ENCODE data around the gene CHRNB4.
"Not testable (repeated sequence)": the region's sequence is repeated elsewhere in the genome, so short reads cannot be mapped to it uniquely, and the experiment has no call there.

CHRNB4 gene

DNA sequence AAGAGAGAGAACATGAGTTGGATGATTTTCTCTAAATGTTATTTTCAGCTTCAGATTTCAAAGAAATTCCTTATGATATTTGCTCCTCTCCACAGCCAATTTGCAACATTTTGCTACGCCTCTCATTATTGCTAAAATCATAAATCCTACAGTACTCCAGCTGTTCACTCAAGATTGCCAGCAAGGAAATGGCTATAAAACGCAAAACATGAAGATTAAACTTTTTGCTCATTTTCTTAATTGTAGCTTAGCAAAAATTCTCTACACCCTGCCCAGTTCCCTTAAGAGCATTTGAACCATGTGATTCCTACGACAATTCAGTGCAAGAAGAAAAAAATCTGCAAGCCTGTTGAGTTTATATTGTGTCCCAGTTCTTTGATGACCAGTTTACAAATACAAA, 27.0 kb downstream of the CHRNB4 start:
- no peak for DNase-seq

DNA sequence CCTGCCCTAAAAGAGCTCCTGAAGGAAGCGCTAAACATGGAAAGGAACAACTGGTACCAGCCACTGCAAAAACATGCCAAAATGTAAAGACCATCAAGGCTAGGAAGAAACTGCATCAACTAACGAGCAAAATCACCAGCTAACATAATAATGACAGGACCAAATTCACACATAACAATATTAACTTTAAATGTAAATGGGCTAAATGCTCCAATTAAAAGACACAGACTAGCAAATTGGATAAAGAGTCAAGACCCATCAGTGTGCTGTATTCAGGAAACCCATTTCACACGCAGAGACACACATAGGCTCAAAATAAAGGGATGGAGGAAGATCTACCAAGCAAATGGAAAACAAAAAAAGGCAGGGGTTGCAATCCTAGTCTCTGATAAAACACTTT, 31.5 kb downstream of the CHRNB4 start:
- not testable (repeated sequence) for DNase-seq

DNA sequence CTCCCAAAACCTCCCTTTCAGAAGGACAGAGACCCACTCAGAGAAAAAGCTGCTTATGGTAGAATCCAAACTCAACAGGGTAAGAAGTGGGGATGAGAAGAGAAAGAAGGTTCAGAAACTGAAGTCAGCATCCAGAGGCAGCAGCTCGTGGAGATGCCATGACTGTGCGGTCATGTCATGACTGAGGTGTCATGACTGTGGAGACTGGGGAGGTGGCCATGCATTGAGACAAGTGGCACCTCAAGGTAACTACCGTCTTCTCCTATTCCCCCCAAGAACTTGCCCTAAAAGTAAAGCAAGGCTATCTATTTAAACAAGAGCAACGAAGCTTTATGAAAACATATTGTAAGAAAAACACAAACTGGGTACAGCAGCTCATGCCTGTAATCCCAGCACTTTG, 35.3 kb downstream of the CHRNB4 start:
- no peak for DNase-seq

DNA sequence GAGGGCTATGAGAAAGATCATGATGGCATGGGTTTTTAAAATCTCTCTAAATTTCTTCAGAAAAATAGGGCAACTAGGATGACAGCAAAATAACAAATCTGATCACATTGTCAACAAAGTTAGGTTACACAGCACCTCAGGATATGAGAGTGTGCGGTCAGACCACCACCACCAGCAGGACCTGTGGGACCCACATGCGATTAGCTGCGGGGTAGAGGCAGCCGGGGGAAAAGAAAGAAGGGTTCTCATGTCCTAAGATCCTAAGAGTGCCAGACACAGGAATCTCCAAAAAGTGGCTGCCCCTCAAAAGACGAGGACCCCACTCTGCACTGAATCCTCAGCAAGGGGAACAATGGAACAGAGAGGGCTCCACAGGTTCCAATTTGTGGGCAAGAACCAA, 35.8 kb downstream of the CHRNB4 start:
- no peak for DNase-seq

DNA sequence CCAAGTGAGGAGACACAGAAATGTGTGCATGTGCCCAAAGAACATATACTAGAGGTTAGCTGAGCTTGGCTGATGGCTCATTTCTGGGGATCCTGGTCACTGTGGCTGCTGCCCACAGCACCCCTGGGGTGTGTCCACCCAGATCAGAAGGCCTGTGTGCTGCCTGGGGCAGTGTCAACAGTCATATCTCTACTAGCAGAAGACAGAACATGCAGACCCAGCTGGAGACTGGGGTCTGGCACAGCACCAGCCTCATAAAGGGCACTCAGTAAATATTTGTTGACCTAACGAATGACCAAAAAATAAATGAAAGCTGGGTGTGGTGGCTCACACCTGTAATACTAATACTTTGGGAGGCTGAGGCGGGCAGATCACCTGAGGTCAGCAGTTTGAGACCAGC, 36.6 kb downstream of the CHRNB4 start:
- no peak for DNase-seq

DNA sequence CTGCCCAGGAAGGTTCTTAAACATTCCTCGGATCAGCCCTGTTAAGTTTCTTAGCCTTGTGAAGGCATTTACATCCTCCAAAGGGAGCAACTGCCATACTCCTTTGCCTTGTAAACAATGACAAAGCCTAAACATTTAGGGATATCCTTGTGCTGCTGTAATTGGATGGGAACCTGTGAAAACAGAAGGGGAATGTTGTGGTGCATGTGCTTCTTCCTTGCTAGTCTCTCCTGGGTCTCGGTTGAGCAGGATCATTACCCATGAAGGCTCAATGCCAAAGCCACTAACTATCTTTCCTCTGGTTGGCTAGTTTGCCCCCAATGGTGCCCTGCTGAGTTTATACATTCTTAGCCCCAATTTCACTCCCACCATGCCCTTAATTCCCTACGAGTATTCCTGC, 37.5 kb downstream of the CHRNB4 start:
- DNase-seq = no peak

DNA sequence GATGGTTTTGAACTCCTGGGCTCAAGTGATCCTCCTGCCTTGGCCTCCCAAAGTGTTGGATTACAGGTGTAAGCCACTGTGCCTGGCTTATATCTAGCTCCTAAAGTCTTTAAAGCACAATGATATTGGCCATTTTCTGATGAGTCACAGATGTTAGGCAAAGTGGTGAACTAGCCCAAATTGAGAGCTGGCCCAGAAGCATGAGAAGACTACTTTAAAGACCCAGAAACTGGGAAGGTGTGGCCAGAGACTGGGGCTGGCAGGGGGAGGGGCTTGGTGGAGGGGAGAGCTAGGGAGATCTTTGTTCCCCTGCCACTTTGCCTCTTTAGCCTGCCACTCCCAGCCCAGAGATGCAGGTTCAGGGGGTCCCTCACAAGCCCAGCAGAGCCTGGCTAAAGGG, 41.8 kb downstream of the CHRNB4 start:
- no peak for DNase-seq

DNA sequence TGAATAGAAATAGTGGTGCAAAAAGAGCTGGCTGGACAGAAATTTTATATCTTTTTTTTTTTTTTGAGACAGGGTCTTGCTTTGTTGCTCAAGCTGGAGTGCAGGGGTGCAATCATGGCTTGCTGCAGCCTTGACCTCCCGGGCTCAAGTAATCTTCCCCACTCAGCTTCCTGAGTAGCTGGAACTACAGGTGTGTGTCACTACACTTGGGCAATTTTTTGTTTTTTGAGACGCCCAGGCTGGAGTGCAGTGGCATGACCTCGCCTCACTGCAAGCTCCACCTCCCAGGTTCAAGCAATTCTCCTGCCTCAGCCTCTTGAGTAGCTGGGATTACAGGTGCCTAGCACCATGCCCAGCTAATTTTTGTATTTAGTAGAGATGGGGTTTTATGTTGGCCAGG, 42.7 kb downstream of the CHRNB4 start:
- DNase-seq = no peak

DNA sequence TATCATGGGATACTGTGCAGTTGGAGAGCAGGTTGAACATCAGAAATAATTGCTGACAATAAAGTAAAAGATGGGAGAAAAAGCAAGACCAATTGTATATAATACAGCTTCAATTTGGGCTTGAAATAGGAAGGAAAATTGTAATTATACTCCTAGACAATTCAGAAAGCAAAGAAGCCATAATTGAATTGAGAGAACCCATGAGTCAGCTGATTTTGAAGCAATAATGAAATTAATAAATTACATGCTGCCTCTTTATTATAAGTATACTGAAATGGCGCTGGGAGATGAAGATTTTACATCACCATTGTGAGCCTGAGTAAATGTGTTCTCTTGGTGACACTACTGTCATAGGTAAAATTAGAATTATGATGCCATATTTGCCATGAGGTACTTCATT, 43.4 kb downstream of the CHRNB4 start:
- no peak for DNase-seq

DNA sequence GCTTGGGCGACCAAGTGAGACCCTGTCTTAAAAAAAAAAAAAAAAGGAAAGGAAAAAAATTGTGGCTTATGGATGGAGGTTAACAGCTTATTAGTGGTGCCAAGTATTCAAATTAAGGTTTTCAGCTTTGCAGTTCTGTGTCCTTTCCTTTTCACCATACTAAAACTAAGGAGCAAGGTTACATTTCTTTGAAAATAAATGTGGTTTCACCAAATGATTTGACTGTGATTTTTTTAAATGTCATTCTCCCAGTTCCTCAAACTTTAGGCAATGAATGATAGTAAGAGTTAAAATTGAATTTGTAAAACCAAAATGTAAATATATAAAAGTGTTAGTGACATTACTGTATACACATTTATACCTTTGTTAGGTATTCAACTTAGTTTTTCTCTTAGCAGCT, 66.1 kb downstream of the CHRNB4 start:
- DNase-seq = no peak
